K562 (cell line): ENCODE measurements around the gene CSNK1G1. TPM values are rescaled to one million over a fixed set of nuclear protein-coding genes. Genes with fewer than 3 reads are reported as not detected.

Source experiments
- ATAC-seq: fragments of 200-7000 bp; cut with Tn5 transposase; 3 replicates; pipeline ENCODE4 v1.9.1; 2020; ENCODE audit warnings: moderate library complexity
- BruUV-seq: library from RNA; stranded (reverse); fragments of 400-500 nt; replicated peaks from 2 replicates; lab custom pipeline; 2021; lab: Mats Ljungman, UMichigan
- CTCF ChIA-PET: fragments of 300-600 bp; formaldehyde crosslinking; extraction: SDS; loops from one replicate; lab custom pipeline; 2021; ENCODE audit warnings: low intra/inter-chr PET ratio; lab: Yijun Ruan, JAX
- POLR2A ChIA-PET: fragments of 300-600, 350-650 bp; sonication (Branson Sonifier 250); formaldehyde crosslinking; extraction: SDS; loops from one replicate; lab custom pipeline; 2021; ENCODE audit warnings: antibody characterized with exemption, inconsistent platforms; lab: Yijun Ruan, JAX
- DNase-seq, 4 experiments: peaks; one replicate each; pipeline versions ENCODE4 v3.0.0 to v3.0.0-alpha.2; 2011 to 2018; ENCODE audit warnings: low spot score in 3 of 4, mixed read lengths in 3 of 4; ENCODE audit errors: extremely low read depth in 1 of 4
- FAIRE-seq: peaks from 2 replicates; lab custom pipeline; 2011; peaks lifted over from hg19 to GRCh38; lab: Jason Lieb, UNC
- H2AFZ ChIP-seq: 2 replicates; pipeline ENCODE4 v1.6.0; 2011; ENCODE audit warnings: low read depth, low read length, control low read depth, inconsistent platforms
- H3K27ac ChIP-seq: fragments of 200-600 bp; 3 replicates; pipeline ENCODE4 v1.8.0; 2011; ENCODE audit warnings: low read depth, mild to moderate bottlenecking, control low read depth, inconsistent platforms, low read length, moderate library complexity, mixed read lengths; ENCODE audit errors: extremely low read depth
- H3K27me3 ChIP-seq, 2 experiments: fragments of 300-600 bp in 1 of 2; 2 replicates in 1 of 2; 3 replicates in 1 of 2; pipeline versions ENCODE4 v1.6.0 to v1.8.0; 2011; ENCODE audit warnings: inconsistent platforms in 2 of 2, low read length in 2 of 2, mild to moderate bottlenecking in 1 of 2, mixed read lengths in 1 of 2, moderate library complexity in 1 of 2; ENCODE audit not compliant: control insufficient read depth in 2 of 2, insufficient read depth in 2 of 2
- H3K36me3 ChIP-seq: fragments of 300-600 bp; 3 replicates; pipeline ENCODE4 v1.8.0; 2011; ENCODE audit warnings: mild to moderate bottlenecking, low read length, inconsistent platforms; ENCODE audit not compliant: control insufficient read depth, insufficient read depth
- H3K4me1 ChIP-seq, 2 experiments: fragments of 200-600 bp in 1 of 2; replicated peaks in 1 of 2; 2 replicates in 1 of 2; 3 replicates in 1 of 2; pipeline versions ENCODE4 v1.5.1 to v1.8.0; 2011; ENCODE audit warnings: inconsistent platforms in 2 of 2, low read length in 2 of 2, mild to moderate bottlenecking in 1 of 2, mixed read lengths in 1 of 2, moderate library complexity in 1 of 2; ENCODE audit not compliant: control insufficient read depth in 2 of 2, insufficient read depth in 2 of 2
- H3K4me2 ChIP-seq: 2 replicates; pipeline ENCODE4 v1.6.1; 2011; ENCODE audit warnings: low read length, control low read depth, inconsistent platforms, mixed read lengths; ENCODE audit not compliant: insufficient read depth
- H3K4me3 ChIP-seq: fragments of 200-600 bp; sonication (generic), shearing (Covaris generic); 2 replicates; pipeline ENCODE4 v1.5.1; 2016; ENCODE audit warnings: control low read depth, inconsistent platforms
- H3K79me2 ChIP-seq: fragments of 200-600 bp; 3 replicates; pipeline ENCODE4 v1.8.0; 2011; ENCODE audit warnings: low read length, inconsistent platforms; ENCODE audit not compliant: control insufficient read depth, insufficient read depth
- H3K9ac ChIP-seq, 2 experiments: 2 replicates each; pipeline versions ENCODE4 v1.6.0 to v1.6.1; 2011; ENCODE audit warnings: low read depth in 2 of 2, low read length in 2 of 2, control low read depth in 1 of 2, inconsistent platforms in 1 of 2, mild to moderate bottlenecking in 1 of 2, mixed read lengths in 1 of 2; ENCODE audit not compliant: insufficient read depth in 1 of 2
- H3K9me1 ChIP-seq: one replicate; pipeline ENCODE4 v1.6.0; 2011; ENCODE audit warnings: inconsistent platforms, mild to moderate bottlenecking, low read length, moderate library complexity; ENCODE audit not compliant: control insufficient read depth, insufficient read depth
- H3K9me3 ChIP-seq: replicated peaks from 2 replicates; pipeline ENCODE4 v1.5.1; 2011; ENCODE audit warnings: low read depth, low read length, inconsistent platforms; ENCODE audit not compliant: control insufficient read depth, insufficient read depth
- H4K20me1 ChIP-seq: replicated peaks from 2 replicates; pipeline ENCODE4 v1.6.1; 2011; ENCODE audit warnings: low read length, inconsistent platforms, mixed read lengths; ENCODE audit not compliant: control insufficient read depth, insufficient read depth
- HMG20B ChIP-seq: fragments of 250-450 bp; sonication (Bioruptor Pico); IDR thresholded peaks from 2 replicates; pipeline ENCODE4 v1.5.0; 2021; ENCODE audit warnings: mild to moderate bottlenecking
- HNRNPH1 ChIP-seq: fragments of 200-400 bp; formaldehyde crosslinking; optimal IDR thresholded peaks from 2 replicates; pipeline ENCODE3; 2017; ENCODE audit warnings: low read depth, mild to moderate bottlenecking, low read length, moderate library complexity
- HNRNPLL ChIP-seq: fragments of 200-400 bp; formaldehyde crosslinking; IDR thresholded peaks from 2 replicates; pipeline ENCODE4 v1.6.1; 2017; ENCODE audit warnings: low read length, low read depth, mild to moderate bottlenecking; ENCODE audit not compliant: poor library complexity, severe bottlenecking
- ILK ChIP-seq: fragments of 450-650 bp; IDR thresholded peaks from 2 replicates; pipeline ENCODE4 v1.6.1; 2016; ENCODE audit warnings: missing genetic modification characterization, low read depth, mild to moderate bottlenecking, missing compliant biosample characterization, moderate library complexity, borderline replicate concordance
- LARP7 ChIP-seq: fragments of 450-650 bp; IDR thresholded peaks from 2 replicates; pipeline ENCODE4 v1.6.1; 2016
- MCM3 ChIP-seq: fragments of 450-650 bp; IDR thresholded peaks from 2 replicates; pipeline ENCODE4 v1.6.1; 2016
- NR2C2 ChIP-seq, 2 experiments: fragments of 200-800 bp in 1 of 2; sonication (Bioruptor generic) in 1 of 2; sonication (generic) in 1 of 2; formaldehyde crosslinking in 1 of 2; IDR thresholded peaks; 2 replicates each; pipeline versions ENCODE4 v1.6.1 to v1.8.0; 2016 to 2022; ENCODE audit warnings: mild to moderate bottlenecking in 1 of 2, missing compliant biosample characterization in 1 of 2, missing genetic modification characterization in 1 of 2, missing genetic modification reagents in 1 of 2
- PHTF2 ChIP-seq: fragments of 250-450 bp; sonication (Bioruptor Pico); IDR thresholded peaks from 2 replicates; pipeline ENCODE4 v1.5.0; 2021; ENCODE audit warnings: mild to moderate bottlenecking
- RBM15 ChIP-seq: fragments of 200-400 bp; formaldehyde crosslinking; IDR thresholded peaks from 2 replicates; pipeline ENCODE4 v1.6.1; 2018; ENCODE audit warnings: mild to moderate bottlenecking, low read length, moderate library complexity; ENCODE audit not compliant: insufficient read depth
- STAG1 ChIP-seq: sonication (generic); formaldehyde crosslinking; IDR thresholded peaks from 2 replicates; pipeline ENCODE4 v1.5.0; 2020; ENCODE audit warnings: missing genetic modification reagents, borderline replicate concordance
- TAF7 ChIP-seq: fragments of 450-650 bp; IDR thresholded peaks from 2 replicates; pipeline ENCODE4 v1.6.1; 2016; ENCODE audit warnings: missing genetic modification characterization, missing compliant biosample characterization
- TEAD4 ChIP-seq, 2 experiments: sonication (generic) in 1 of 2; formaldehyde crosslinking in 1 of 2; IDR thresholded peaks; 2 replicates each; pipeline versions ENCODE4 v1.6.1 to v1.8.0; 2012 to 2022; ENCODE audit warnings: borderline replicate concordance in 1 of 2, inconsistent platforms in 1 of 2, low read length in 1 of 2, mild to moderate bottlenecking in 1 of 2, missing genetic modification reagents in 1 of 2
- TFAM ChIP-seq: fragments of 250-450 bp; sonication (Bioruptor Pico); conservative IDR thresholded peaks from 2 replicates; pipeline ENCODE4 v1.5.0; 2021; ENCODE audit warnings: mild to moderate bottlenecking, moderate library complexity
- ZC3H8 ChIP-seq: fragments of 450-650 bp; IDR thresholded peaks from 2 replicates; pipeline ENCODE4 v1.6.1; 2017
- ZNF143 ChIP-seq: sonication (generic); formaldehyde crosslinking; IDR thresholded peaks from 2 replicates; pipeline ENCODE4 v1.9.0; 2022; ENCODE audit warnings: mild to moderate bottlenecking, missing genetic modification reagents
- ZNF354B ChIP-seq: fragments of 250-450 bp; sonication (Bioruptor Pico); IDR thresholded peaks from 2 replicates; pipeline ENCODE4 v1.4.0; 2020
- ZNF740 ChIP-seq, 3 experiments: fragments of 200-800 bp in 1 of 3; sonication (Bioruptor generic) in 1 of 3; sonication (generic) in 1 of 3; formaldehyde crosslinking in 1 of 3; IDR thresholded peaks; 2 replicates each; pipeline versions ENCODE4 v1.6.1 to v1.8.0; 2016 to 2022; ENCODE audit warnings: mild to moderate bottlenecking in 2 of 3, missing compliant biosample characterization in 2 of 3, missing genetic modification characterization in 2 of 3, missing genetic modification reagents in 1 of 3
- WGBS: fragments of 100-300 bp; shearing (Covaris generic); methylation state at CpG from one replicate; pipeline ENCODE4 v1.1.6; 2016; ENCODE audit warnings: low coverage, mixed read lengths; ENCODE audit not compliant: insufficient coverage; ENCODE audit errors: missing lambda C conversion rate; 5-methylcytosine and 5-hydroxymethylcytosine counted together
- in situ Hi-C: fragments of 300-500 bp; cut with MboI; formaldehyde crosslinking; loops from 4 replicates; pipeline ENCODE4 v1.15.0; 2018; ENCODE audit warnings: inconsistent platforms, mixed read lengths
- intact Hi-C: fragments of 100-400 bp; cut with micrococcal nuclease; formaldehyde crosslinking; loops from 2 replicates; pipeline ENCODE4 v1.14.2; 2022
- polyA plus RNA-seq, 8 experiments: library from polyadenylated mRNA; depleted of rRNA in 4 of 8; stranded (reverse) in 5 of 8; unstranded in 3 of 8; fragments of >200 nt; fragmentation: Nextera tagmentation in 2 of 8; fragmentation: Illumina TruSeq in 1 of 8; extraction: Ambion mirVana in 2 of 8; extraction: Trizol in 1 of 8; gene quantifications; 2 replicates each; pipeline versions ENCODE4 v1.2.1 to v1.2.3, GENCODE V29; 2011 to 2014; ENCODE audit warnings: inconsistent platforms in 1 of 8, missing spikeins in 1 of 8
- total RNA-seq, 7 experiments: library from RNA; depleted of rRNA in 6 of 7; stranded (reverse); fragments of >200 nt in 6 of 7; fragmentation: Illumina TruSeq in 2 of 7; extraction: Trizol in 2 of 7; gene quantifications; 2 replicates each; pipeline versions ENCODE4 v1.2.1 to v1.2.3, GENCODE V29; 2011 to 2021; ENCODE audit warnings: low replicate concordance in 1 of 7

The CSNK1G1 gene
- total and polyA plus RNA-seq, 9 of the 15 experiments (the other 6 are each of a cell fraction or from before 2014, with no cell fraction given), result 4.5 to 18.5 (median 9.5) TPM

- H4K20me1 ChIP-seq, result no peaks in the 10 kb centered on the region
- no peak for TF ChIP-seq ILK (tag)
- TF ChIP-seq PHTF2 (CRISPR knock-in tag), result no peak
- no peak for TF ChIP-seq HNRNPLL
- no peak for TF ChIP-seq HMG20B (CRISPR knock-in tag)
- no peak for TF ChIP-seq HNRNPH1
- TF ChIP-seq TEAD4 (IDR thresholded peaks at IDR 0.05; ENCODE audit: low read length), result no peak
- no peak for TF ChIP-seq TEAD4 (CRISPR knock-in tag; IDR thresholded peaks at IDR 0.05; ENCODE audit: borderline replicate concordance)
- TF ChIP-seq ZNF143 (CRISPR knock-in tag), result no peak
- TF ChIP-seq RBM15, result no peak
- no peak for TF ChIP-seq ZNF354B (CRISPR knock-in tag)
- no peak for TF ChIP-seq TAF7 (tag)
- TF ChIP-seq LARP7, result no peak
- no peak for TF ChIP-seq TFAM
- TF ChIP-seq STAG1 (CRISPR knock-in tag), result no peak
- TF ChIP-seq MCM3, result no peak
- no peak for TF ChIP-seq NR2C2 (CRISPR knock-in tag; IDR thresholded peaks at IDR 0.05)
- TF ChIP-seq NR2C2 (tag; IDR thresholded peaks at IDR 0.05), result no peak
- no peak for TF ChIP-seq ZC3H8
- no peak for TF ChIP-seq ZNF740 (CRISPR knock-in tag; IDR thresholded peaks at IDR 0.05)
- no peak for TF ChIP-seq ZNF740 (tag; IDR thresholded peaks at IDR 0.05)
- H3K27ac ChIP-seq, result no peak overlapping the region
- in situ Hi-C loops, result loop anchor here (25.0 kb wide), 1 partner anchor 446 kb away; no protein-coding TSS in a partner anchor
- intact Hi-C loops, result no loop called here
- no peak overlapping the region for H2AFZ ChIP-seq
- H3K79me2 ChIP-seq, result no peaks in the 10 kb centered on the region; the same call in 2 of the 3 replicates
- FAIRE-seq (peak; percentile 29), DNase-seq (no peak), ATAC-seq (no peak)
- POLR2A ChIA-PET, result interaction anchor here (0.6 to 4.2 kb wide), 7 partner anchors 11 to 669 kb away, joined by 3 to 24 read pairs (median 3); no protein-coding TSS in a partner anchor
- BruUV-seq, result no TSS peak
- no peaks in the 10 kb centered on the region for H3K27me3 ChIP-seq
- no peaks in the 10 kb centered on the region for H3K9me3 ChIP-seq
- H3K4me3 ChIP-seq, result no peak overlapping the region
- WGBS, result 32% methylated on average over 3 of the region's 3 CpGs
- H3K4me2 ChIP-seq, result no peak overlapping the region
- peaks cover 25% of the 10 kb centered on the region; the same call in 1 of the 3 replicates for H3K36me3 ChIP-seq
- H3K4me1 ChIP-seq, result peaks cover 14 to 18% of the 10 kb centered on the region in 2 experiments; a peak in 3 of 5 replicates
- H3K9me1 ChIP-seq, result no peaks in the 10 kb centered on the region
- H3K9ac ChIP-seq, result no peak overlapping the region
- CTCF ChIA-PET, result interaction anchor here (0.6 kb wide), 1 partner anchor 32 kb away, joined by 3 read pairs; no protein-coding TSS in a partner anchor
Measured at GRCh38 chr15:64216196-64216595, 139.8 kb downstream of the CSNK1G1 start.
